NCI-H2107 treated with DMSO at 0.1 percent for 48 hours (cell line): ENCODE data around the gene UBD.
A peak's percentile ranks its signal among the peaks of the same experiment; 100 is the strongest.

Experiments used
- DNase-seq: peaks from one replicate; lab custom pipeline; 2025; ENCODE audit not compliant: unreplicated experiment; lab: John Stamatoyannopoulos, UW

UBD gene

GRCh38 chr6:29524044-29524443 is 35.5 kb downstream of the UBD start:
- no peak for DNase-seq

- no peak for DNase-seq
Measured at GRCh38 chr6:29522227-29522626, 37.3 kb downstream of the UBD start.

- DNase-seq, result no peak
Measured at GRCh38 chr6:29521006-29521680, 38.4 kb downstream of the UBD start.

- DNase-seq, result no peak
Measured at GRCh38 chr6:29520232-29520631, 39.3 kb downstream of the UBD start.

GRCh38 chr6:29519291-29520010 is 40.1 kb downstream of the UBD start:
- no peak for DNase-seq

- DNase-seq, result no peak
Measured at GRCh38 chr6:29517728-29518440, 41.6 kb downstream of the UBD start.

- DNase-seq, result no peak
Measured at GRCh38 chr6:29517245-29517644, 42.3 kb downstream of the UBD start.

GRCh38 chr6:29516108-29516507 is 43.4 kb downstream of the UBD start:
- peak; percentile 66 for DNase-seq

- DNase-seq, result no peak
Measured at GRCh38 chr6:29510746-29511300, 48.7 kb downstream of the UBD start.

GRCh38 chr6:29510202-29510601 is 49.3 kb downstream of the UBD start:
- no peak for DNase-seq

- no peak for DNase-seq
Measured at GRCh38 chr6:29509711-29510110, 49.8 kb downstream of the UBD start.

GRCh38 chr6:29509239-29509638 is 50.3 kb downstream of the UBD start:
- no peak for DNase-seq

- no peak for DNase-seq
Measured at GRCh38 chr6:29507319-29507718, 52.2 kb downstream of the UBD start.

- DNase-seq, result no peak
Measured at GRCh38 chr6:29506446-29507067, 53.0 kb downstream of the UBD start.

- no peak for DNase-seq
Measured at GRCh38 chr6:29505808-29506207, 53.7 kb downstream of the UBD start.
